SU-DHL-6 (cell line): ENCODE measurements around the gene PINK1.
A peak's percentile ranks its signal among the peaks of the same experiment; 100 is the strongest.

Experiments used
- H2AFZ ChIP-seq: fragments of 200-600 bp; sonication (generic); 2 replicates; pipeline ENCODE4 v1.6.1; 2014; ENCODE audit warnings: low read depth, mild to moderate bottlenecking, moderate library complexity, mixed read lengths, antibody characterized with exemption, low read length; ENCODE audit not compliant: severe bottlenecking
- H3F3A ChIP-seq: fragments of 200-600 bp; shearing (Covaris generic); 2 replicates; pipeline ENCODE4 v1.6.0; 2016; ENCODE audit warnings: antibody characterized with exemption, mild to moderate bottlenecking; ENCODE audit not compliant: insufficient read depth
- H3K27ac ChIP-seq: fragments of 200-600 bp; sonication (generic); 2 replicates; pipeline ENCODE4 v1.5.1; 2016; ENCODE audit warnings: low read depth, mild to moderate bottlenecking, low read length, moderate library complexity, mixed read lengths
- H3K27me3 ChIP-seq: fragments of 200-600 bp; sonication (generic), shearing (Covaris generic); 2 replicates; pipeline ENCODE4 v1.6.0; 2014; ENCODE audit warnings: mild to moderate bottlenecking, low read length
- H3K36me3 ChIP-seq: fragments of 200-600 bp; sonication (generic); 2 replicates; pipeline ENCODE4 v1.6.1; 2014; ENCODE audit warnings: mild to moderate bottlenecking, low read length, mixed read lengths
- H3K4me2 ChIP-seq: fragments of 300-600, 200-600 bp; shearing (Covaris generic), sonication (generic); 2 replicates; pipeline ENCODE4 v1.6.0; 2014; ENCODE audit warnings: low read length, low read depth, mild to moderate bottlenecking; ENCODE audit not compliant: poor library complexity, severe bottlenecking
- H3K4me3 ChIP-seq: fragments of 200-600 bp; sonication (generic); 2 replicates; pipeline ENCODE4 v1.5.1; 2014; ENCODE audit warnings: antibody characterized with exemption, low read length, mild to moderate bottlenecking, mixed read lengths; ENCODE audit not compliant: insufficient read depth, poor library complexity, severe bottlenecking
- H3K79me2 ChIP-seq: fragments of 200-600 bp; sonication (generic); 2 replicates; pipeline ENCODE4 v1.6.1; 2014; ENCODE audit warnings: mild to moderate bottlenecking, low read length, moderate library complexity; ENCODE audit not compliant: insufficient read depth
- H3K9ac ChIP-seq: fragments of 200-600 bp; sonication (generic); 2 replicates; pipeline ENCODE4 v1.7.0; 2014; ENCODE audit warnings: mild to moderate bottlenecking, low read length
- H3K9me2 ChIP-seq: fragments of 200-600 bp; sonication (generic); replicated peaks from 2 replicates; pipeline ENCODE4 v1.6.1; 2014; ENCODE audit warnings: low read length; ENCODE audit not compliant: insufficient read depth
- H3K9me3 ChIP-seq: fragments of 200-600 bp; sonication (generic); 2 replicates; pipeline ENCODE4 v1.6.1; 2014; ENCODE audit warnings: low read length, mixed read lengths; ENCODE audit not compliant: insufficient read depth
- H4K20me1 ChIP-seq: fragments of 200-600 bp; sonication (generic); 2 replicates; pipeline ENCODE4 v1.6.1; 2014; ENCODE audit warnings: low read depth, mild to moderate bottlenecking, antibody characterized with exemption, low read length, moderate library complexity, mixed read lengths
- CTCF ChIP-seq: fragments of 200-600 bp; sonication (generic); IDR thresholded peaks from one replicate; pipeline ENCODE4 v1.5.1; 2017; ENCODE audit warnings: antibody characterized with exemption, mild to moderate bottlenecking, low read length, moderate library complexity; ENCODE audit not compliant: insufficient read depth, poor library complexity, severe bottlenecking
- EZH2phosphoT487 ChIP-seq: fragments of 200-600 bp; sonication (generic), shearing (Covaris generic); conservative IDR thresholded peaks from 2 replicates; pipeline ENCODE4 v1.6.1; 2018; ENCODE audit warnings: mild to moderate bottlenecking, antibody characterized with exemption, low read length, moderate library complexity, mixed read lengths

PINK1 gene

GRCh38 chr1:20634594-20635084 is 1.4 kb downstream of the PINK1 start:
- no peak overlapping the region for H3K27ac ChIP-seq
- H3K27me3 ChIP-seq: no peaks in the 10 kb centered on the region
- no peaks in the 10 kb centered on the region for H3K9me3 ChIP-seq
- H2AFZ ChIP-seq: no peak overlapping the region
- H4K20me1 ChIP-seq: no peaks in the 10 kb centered on the region
- no peaks in the 10 kb centered on the region for H3F3A ChIP-seq
- peak overlapping the region; percentile 85 for H3K4me2 ChIP-seq
- TF ChIP-seq EZH2phosphoT487 (no peak), CTCF (no peak)
- no peaks in the 10 kb centered on the region for H3K36me3 ChIP-seq
- no peak overlapping the region for H3K4me3 ChIP-seq
- no peaks in the 10 kb centered on the region for H3K9me2 ChIP-seq
- no peaks in the 10 kb centered on the region for H3K79me2 ChIP-seq
- H3K9ac ChIP-seq: no peak overlapping the region

GRCh38 chr1:20636785-20637347 is 3.6 kb downstream of the PINK1 start:
- Histone ChIP-seq H3K4me2 (no peak overlapping the region), H3K4me3 (no peak overlapping the region), H3K9me3 (no peaks in the 10 kb centered on the region), H3F3A (no peaks in the 10 kb centered on the region), H3K27me3 (no peaks in the 10 kb centered on the region), H4K20me1 (no peaks in the 10 kb centered on the region), H2AFZ (no peak overlapping the region), H3K36me3 (no peaks in the 10 kb centered on the region), H3K27ac (no peak overlapping the region), H3K9me2 (no peaks in the 10 kb centered on the region), H3K9ac (no peak overlapping the region), H3K79me2 (no peaks in the 10 kb centered on the region)
- TF ChIP-seq CTCF (no peak), EZH2phosphoT487 (no peak)

DNA sequence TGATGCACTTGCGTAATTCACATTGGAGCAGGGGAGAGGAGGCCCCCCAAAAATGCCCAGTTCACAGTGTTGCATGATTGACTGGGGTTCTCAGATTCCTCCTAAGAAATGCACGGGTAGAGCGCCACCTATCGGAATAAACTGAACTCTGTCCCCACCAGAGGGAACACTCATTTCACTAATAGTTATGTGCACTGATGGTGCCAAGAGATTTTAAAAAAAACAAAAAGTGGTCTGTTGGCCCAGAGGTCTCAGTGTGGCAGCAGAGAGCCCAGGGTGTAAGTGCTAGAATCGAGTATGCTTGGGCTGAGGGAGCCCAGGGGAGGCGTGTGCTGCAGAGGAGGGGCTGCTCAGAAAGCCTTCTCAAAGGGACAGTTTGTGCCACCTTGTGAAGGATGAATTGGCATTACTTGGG is 6.9 kb downstream of the PINK1 start:
- H3K9me2 ChIP-seq: no peaks in the 10 kb centered on the region
- no peak overlapping the region for H3K4me3 ChIP-seq
- H3K9ac ChIP-seq: no peak overlapping the region
- H3K4me2 ChIP-seq: no peak overlapping the region
- no peaks in the 10 kb centered on the region for H3K79me2 ChIP-seq
- no peak overlapping the region for H3K27ac ChIP-seq
- H3K27me3 ChIP-seq: no peaks in the 10 kb centered on the region
- no peaks in the 10 kb centered on the region for H4K20me1 ChIP-seq
- H3F3A ChIP-seq: no peaks in the 10 kb centered on the region
- H3K9me3 ChIP-seq: no peaks in the 10 kb centered on the region
- H2AFZ ChIP-seq: no peak overlapping the region
- TF ChIP-seq EZH2phosphoT487: no peak
- TF ChIP-seq CTCF: peak; percentile 83
- no peaks in the 10 kb centered on the region for H3K36me3 ChIP-seq
